Measurements from ENCODE around the gene TET3. TPM values are rescaled to one million over a fixed set of nuclear protein-coding genes. Genes with fewer than 3 reads are reported as not detected.
"Not testable (repeated sequence)": the region's sequence is repeated elsewhere in the genome, so short reads cannot be mapped to it uniquely, and the experiment has no call there.

TET3 gene
- 19.2 and 20.2 TPM in 2 replicates for total RNA-seq

- intact Hi-C loops (cut with micrococcal nuclease): loop anchor here (2.0 to 5.0 kb wide), 2 partner anchors 14 to 193 kb away; partner anchors contain the start of gene MOB1A
Observed at GRCh38 chr2:73984203-73984921, at the start of gene TET3. TET3 (plus strand) TSS chr2:73984910; CDS start chr2:73986404, 1,494 bp downstream.

DNA sequence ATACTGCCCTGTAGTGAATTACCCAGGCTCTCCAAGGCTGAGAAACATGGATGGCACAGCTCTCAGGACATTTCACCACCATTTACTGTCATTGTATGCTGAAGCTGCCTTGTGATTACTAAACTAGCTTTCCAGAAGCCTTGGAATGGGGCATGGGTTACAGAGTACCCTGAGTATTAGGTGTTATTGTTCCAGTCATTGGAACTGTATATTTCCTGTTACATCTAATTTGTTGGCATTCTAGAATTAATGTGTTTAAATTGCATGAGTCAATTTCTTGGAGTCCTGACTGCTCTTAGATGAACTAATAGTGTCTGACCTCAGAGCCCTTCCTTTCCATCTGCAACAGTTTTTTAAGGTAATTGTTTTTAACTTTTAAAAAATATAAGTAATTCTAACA is 49.1 kb upstream of the TET3 start:
- intact Hi-C loops (cut with micrococcal nuclease): no loop called here

DNA sequence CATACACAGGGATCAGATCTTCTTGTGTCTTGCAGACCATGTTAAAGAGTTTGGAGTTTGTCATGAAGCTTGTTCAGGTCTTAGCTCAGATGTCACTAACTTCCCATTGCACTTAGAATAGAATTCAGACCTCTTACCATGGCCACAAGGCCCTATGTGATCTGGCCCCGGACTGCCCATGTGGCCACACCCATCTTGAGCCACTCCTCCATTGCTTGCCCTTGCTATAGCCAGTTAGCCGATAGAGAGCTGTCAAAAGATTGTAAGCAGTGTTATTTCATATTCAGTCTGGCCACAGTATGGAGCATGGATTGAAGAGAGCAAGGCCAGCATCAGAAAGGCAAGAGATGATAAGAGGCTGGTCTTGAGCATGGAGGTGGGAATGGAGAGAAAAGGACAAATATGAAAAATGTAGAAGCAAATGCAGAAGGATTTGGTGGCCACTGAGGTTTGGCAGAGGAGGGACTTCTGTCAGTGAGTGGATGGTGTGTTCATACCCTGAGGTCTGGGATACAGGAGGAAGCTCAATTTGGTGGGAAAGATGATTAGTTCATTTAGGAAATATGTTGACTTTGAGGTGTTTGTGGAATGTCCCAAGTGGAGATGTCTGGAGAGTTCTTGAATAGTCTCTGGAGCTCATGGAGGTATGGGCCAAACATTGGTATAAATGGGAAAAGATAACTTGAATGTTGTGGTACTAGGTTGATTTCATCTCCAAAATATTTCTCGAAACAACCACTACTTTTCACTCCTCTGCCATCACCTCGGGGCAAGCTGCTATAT is 47.4 kb upstream of the TET3 start:
- intact Hi-C loops (cut with micrococcal nuclease): no loop called here

DNA sequence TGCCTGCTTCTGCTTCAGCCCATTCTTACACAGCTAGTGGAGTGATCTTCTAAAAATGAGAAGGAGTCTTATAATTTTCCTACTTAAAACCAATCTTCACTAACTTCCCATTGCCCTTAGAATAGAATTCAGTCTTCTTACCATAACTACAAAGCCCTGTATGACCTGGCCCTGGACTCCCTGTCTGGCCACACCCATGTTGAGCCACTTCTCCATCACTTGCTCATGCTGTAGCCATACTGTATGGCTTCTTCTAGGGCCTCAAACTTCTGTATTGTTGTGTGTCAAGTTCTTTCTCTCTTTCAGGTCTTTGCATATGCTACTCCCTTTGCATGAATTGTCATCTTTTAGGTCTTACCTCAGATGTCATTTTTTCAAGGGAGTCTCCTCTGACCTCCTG is 46.8 kb upstream of the TET3 start:
- intact Hi-C loops (cut with micrococcal nuclease): no loop called here

DNA sequence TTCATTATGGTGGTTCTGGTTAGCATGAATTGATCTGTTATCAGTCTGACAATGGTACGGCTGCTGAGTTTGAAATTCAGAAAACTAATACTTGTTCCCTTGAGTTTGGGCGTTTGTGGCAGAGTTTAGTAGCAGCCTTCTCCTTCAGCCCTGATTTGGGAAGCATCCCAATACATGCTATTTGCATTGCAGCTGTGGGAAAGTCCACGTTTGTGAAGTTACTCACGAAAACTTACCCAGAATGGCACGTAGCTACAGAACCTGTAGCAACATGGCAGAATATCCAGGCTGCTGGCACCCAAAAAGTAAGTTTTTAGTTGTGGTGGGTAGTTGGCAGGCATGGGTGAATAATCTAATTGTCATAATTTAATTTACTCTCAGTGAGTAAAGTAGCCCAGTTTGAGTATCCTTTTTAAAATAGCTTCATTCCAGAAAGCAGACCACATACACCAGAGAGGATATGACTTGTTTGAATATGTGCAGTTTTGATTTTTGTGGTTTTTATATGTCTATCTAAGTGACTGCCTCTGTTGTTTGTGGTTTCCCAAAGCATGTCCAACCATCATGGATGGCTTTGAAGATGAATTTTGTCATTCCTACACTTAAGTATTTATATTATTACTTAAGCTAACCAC is 45.9 kb upstream of the TET3 start:
- intact Hi-C loops (cut with micrococcal nuclease): no loop called here

DNA sequence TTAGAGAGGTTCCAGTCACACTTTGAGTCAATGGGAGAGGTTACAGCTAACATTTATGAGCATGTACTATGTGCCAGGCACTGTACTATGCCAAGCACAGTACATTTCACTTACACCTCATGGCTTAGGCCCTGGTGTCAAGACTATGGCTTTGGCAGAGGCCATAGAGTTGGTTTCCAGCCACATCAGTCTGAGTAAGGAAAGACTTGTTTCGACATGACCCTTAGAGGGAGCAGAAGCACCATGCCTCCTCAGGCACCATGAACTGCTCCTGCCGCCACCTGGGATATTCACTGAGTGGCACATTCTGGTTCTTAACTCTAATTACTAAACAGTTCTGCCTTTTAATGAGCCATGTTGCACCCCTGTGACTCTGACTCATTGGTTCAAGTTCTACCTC is 45.3 kb upstream of the TET3 start:
- intact Hi-C loops (cut with micrococcal nuclease): no loop called here

DNA sequence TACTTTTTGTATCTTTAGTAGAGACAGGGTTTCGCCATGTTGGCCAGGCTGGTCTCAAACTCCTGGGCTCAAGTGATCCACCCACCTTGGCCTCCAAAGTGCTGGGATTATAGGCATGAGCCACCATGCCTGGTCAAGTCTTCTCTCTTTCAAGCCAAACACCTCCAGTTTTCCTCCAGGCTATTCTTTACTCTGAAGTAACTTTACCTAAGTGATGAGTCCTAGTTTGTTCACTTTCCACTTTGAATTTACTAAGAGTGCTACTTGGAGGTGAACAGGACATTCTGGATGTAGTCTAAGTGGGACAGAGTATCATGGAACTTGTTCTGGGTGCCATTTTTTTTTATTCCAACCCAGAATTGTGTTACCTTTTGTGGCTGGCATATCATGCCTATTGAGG is 44.6 kb upstream of the TET3 start:
- intact Hi-C loops (cut with micrococcal nuclease): not testable (repeated sequence)

DNA sequence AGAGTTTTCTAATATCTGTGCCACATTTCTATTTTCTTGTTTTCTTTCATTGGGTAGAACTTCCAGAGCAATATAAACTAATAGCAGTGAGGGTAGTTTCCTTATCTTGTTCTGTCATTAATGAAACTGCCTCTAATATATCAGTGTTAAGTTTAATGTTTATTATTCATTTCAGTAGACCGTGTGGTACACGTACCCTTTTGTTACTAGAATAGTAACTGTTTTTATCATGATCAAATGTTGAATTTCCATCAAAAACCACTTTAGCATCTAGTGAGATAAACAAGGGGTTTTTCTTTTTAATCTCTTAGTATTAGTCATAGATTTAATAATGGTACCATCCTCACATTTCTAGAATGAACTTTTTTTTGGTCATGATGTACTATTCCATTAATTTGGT is 42.0 kb upstream of the TET3 start:
- intact Hi-C loops (cut with micrococcal nuclease): no loop called here

GRCh38 chr2:73944714-73945113 is 40.0 kb upstream of the TET3 start:
- intact Hi-C loops (cut with micrococcal nuclease): no loop called here

GRCh38 chr2:73946215-73946614 is 38.5 kb upstream of the TET3 start:
- intact Hi-C loops (cut with micrococcal nuclease): no loop called here

- intact Hi-C loops (cut with micrococcal nuclease): no loop called here
Observed at GRCh38 chr2:73946666-73947065, 38.0 kb upstream of the TET3 start.

DNA sequence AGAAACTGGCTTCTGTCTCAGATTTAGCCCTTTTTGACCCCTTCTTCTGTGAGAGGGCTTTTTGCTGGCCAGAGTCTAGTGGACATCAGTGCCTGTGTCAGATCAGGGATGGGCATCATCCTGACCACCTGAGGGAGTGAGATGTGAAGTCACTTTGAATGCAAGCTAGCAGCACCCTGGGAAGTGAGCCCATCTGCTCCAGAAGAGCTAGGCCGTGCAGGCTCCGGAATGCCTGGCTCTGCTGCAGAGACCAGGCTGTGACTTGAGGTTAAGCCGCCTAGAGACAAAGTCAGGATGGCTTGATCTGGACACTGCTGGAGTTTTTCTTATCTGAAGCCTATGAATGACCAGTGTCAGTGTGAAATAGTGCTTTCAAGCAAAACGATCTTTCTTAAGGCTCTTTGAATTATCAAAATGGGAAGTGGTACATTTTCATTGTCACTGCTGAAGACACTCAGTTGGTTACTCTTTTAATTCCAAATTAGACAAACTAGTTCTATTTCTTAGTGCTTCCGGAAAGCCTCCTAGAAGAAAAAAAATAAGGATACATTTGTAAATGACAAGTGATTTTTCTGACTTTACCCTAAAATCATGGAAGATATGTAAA is 37.2 kb upstream of the TET3 start:
- intact Hi-C loops (cut with micrococcal nuclease): no loop called here

GRCh38 chr2:73949802-73950201 is 34.9 kb upstream of the TET3 start:
- intact Hi-C loops (cut with micrococcal nuclease): no loop called here

GRCh38 chr2:73952499-73953446 is 31.9 kb upstream of the TET3 start:
- intact Hi-C loops (cut with micrococcal nuclease): no loop called here

DNA sequence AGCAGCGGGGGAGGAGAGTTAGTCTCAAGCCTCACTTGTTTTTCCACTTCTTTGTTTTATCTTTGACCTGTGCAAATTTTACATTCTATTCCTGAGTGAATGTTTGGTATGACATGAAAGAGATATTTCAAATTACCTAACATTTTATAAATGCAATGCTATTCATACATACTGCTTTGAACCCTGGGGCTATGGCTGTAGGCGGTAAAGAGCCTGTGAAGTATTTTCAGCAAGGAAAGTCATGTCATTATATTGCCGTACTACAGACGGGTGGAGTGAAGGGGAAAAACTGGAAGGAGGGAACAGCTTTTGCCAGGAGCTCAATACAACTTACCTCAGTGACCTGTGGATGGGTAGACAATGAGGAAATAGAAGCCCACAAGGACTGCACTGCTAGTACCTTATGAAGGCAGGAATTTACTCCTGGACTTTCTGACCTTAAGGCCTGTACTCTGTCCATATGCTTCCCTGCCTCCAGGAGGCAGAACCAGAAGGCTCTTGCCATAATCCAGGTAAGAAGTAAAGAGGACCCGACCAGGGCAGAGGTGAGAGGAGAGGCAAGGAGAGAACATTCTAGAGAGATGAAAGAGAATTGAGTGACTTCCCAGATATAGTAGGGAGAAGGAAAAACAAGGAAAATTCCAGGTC is 28.4 kb upstream of the TET3 start:
- intact Hi-C loops (cut with micrococcal nuclease): no loop called here

GRCh38 chr2:73961274-73961673 is 23.4 kb upstream of the TET3 start:
- intact Hi-C loops (cut with micrococcal nuclease): no loop called here

- intact Hi-C loops (cut with micrococcal nuclease): no loop called here
Observed at GRCh38 chr2:73961823-73962615, 22.7 kb upstream of the TET3 start.

- intact Hi-C loops (cut with micrococcal nuclease): no loop called here
Observed at GRCh38 chr2:73962798-73963197, 21.9 kb upstream of the TET3 start.

GRCh38 chr2:73963385-73964120 is 21.2 kb upstream of the TET3 start:
- intact Hi-C loops (cut with micrococcal nuclease): no loop called here

Data from T-helper 2 cell treated with Interferon-gamma antibody and Interleukin-4, amounts not matched to agents 100 ng/mL and 5 ng/mL, for 36 hours (primary cell).